NCI-H146 treated with DMSO at 0.1 percent for 48 hours (cell line): Measurements from ENCODE around the gene SPATA33.

Source experiments
- DNase-seq: peaks from one replicate; lab custom pipeline; 2025; ENCODE audit not compliant: unreplicated experiment; lab: John Stamatoyannopoulos, UW

SPATA33 gene

DNA sequence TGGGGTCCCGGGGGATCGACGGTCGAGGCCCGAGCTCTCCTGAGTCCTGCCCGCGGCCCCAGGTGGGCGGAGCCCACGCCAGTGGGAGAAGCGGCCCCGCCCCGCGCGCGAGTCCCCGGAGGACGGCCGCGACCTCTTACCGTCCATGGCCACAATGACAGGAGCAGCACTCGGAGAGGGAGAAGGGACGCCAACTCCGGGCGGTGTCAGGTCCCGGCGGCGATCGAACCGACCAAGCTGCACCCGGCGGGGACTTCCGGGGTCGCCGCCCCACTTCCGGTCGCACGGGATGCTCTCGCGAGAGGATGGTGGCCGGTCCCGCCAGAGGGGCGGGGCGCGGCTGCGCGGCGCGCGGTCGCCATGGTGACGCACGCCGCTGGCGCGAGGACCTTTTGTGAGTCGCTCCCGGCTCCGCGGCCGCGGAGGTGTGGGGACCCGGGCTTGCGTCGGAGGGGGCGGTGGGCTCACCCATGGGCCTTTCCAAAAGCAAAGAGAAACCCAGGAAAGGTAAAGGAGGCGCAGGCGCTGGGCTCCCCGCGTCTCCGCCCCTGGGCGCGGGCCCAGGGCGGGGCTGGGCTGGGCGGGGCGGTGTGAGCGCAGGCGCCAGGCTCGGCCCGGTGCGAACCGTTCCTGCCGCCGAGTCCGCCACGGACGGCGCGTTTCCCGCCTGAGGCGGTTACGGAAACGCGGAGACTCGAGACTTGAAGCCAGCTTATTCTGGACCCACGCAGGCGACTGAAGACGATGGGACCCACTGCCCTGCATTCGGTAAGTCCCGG lies at the start of gene SPATA33, which contains the start of gene CHMP1A:
SPATA33 (plus strand) TSS at position 395 of the 779 bp plus-strand sequence; CDS start at position 471, 76 bp downstream.
CHMP1A (minus strand) TSS at position 267 of the 779 bp plus-strand sequence; CDS start at position 147, 120 bp downstream.
- peak; percentile 24 for DNase-seq

GRCh38 chr16:89607937-89608740 lies 49.5 kb upstream of the SPATA33 start:
- no peak for DNase-seq

DNA sequence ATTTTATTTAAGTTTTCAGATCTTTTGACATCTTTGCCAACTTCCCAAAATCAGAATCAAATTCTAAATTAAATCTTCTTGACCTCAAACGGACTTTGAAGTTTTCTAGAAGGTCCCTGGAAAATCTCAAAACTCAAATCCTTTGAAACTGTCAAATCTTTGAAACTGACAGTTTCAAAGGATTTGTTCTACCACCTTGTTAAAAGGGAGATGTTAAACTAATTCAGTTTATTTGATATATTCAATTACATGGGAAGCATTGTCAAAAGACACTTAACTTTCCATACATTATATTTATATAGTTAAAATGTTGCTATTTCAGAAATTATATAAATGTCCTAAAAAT lies 47.6 kb upstream of the SPATA33 start:
- no peak for DNase-seq

DNA sequence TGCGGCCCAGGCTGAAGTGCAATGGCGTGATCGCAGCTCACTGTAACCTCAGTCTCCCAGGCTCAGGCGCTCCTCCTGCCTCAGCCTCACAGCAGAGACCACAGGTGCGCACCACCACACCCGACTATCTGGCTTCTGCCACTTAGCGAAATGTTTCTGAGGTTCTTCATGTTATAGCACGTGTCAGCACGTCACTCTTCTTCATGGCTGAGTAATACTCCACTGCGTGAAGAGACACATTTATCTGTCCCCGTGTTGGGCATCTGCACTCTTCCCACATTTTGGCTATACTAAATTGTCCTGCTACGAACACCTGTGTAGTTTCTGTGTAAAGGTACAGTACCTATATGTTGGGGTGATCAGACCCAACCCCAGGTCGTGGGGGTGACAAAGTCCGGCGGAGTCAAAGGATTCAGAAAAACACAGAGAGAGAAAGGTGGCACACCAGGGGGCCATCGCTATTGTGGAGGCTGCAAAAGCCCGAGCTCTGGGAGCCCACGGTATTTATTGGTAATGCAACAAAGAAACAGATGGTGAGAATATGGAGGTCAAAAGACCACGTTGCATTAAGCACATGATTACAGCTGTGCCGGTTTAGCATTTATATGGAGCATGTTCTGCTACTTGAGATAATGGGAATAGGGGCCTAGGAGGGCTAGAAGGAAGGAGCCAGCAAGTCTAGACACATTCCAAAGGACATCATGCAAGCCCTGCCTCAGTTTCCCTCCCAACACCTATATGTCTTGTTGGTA lies 45.0 kb upstream of the SPATA33 start:
- no peak for DNase-seq

- no peak for DNase-seq
Observed at GRCh38 chr16:89613231-89613953, 44.2 kb upstream of the SPATA33 start, which contains the start of gene DPEP1. Gene DPEP1 (plus strand): TSS chr16:89613642. CDS start chr16:89630411, 16,769 bp downstream.

GRCh38 chr16:89613954-89614459 lies 43.6 kb upstream of the SPATA33 start:
- no peak for DNase-seq

DNA sequence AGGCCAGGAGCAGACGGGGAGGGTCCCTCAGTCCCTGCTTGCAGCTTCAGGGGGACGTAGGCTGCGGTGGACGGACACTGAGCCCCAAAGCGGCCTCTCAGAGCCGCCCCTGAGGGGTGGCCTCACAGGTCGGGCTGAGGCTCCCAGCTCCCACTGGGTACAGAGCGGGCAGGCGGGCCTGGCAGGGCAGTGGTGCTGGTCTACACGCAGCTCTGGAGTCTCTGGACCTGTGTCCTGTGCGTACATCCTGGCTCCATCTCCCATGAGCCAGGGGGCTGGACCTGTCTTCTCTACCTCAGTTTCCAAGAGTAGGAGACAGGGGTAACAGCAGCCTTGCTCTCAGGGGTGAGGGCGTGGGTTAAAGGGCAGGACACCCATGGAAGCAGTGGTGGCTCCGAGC lies 42.5 kb upstream of the SPATA33 start:
- no peak for DNase-seq

GRCh38 chr16:89615596-89616090 lies 42.0 kb upstream of the SPATA33 start:
- no peak for DNase-seq

DNA sequence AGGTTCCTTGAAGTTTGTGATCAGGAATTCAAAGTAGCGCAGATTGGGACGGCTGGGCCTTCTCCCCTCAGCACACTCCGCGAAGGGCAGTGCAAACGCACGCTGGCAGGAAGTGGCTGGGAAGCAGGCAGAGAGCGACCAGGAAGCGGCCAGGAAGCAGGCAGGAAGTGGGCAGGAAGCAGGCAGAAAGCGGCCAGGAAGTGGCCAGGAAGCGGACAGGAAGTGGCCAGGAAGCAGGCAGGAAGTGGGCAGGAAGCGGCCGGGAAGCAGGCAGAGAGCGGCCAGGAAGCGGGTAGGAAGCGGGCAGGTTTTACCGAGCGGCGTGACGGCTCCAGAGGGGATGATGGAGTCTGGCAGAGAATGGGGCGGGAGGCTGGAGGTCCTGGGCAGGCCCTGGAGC lies 41.0 kb upstream of the SPATA33 start:
- no peak for DNase-seq

DNA sequence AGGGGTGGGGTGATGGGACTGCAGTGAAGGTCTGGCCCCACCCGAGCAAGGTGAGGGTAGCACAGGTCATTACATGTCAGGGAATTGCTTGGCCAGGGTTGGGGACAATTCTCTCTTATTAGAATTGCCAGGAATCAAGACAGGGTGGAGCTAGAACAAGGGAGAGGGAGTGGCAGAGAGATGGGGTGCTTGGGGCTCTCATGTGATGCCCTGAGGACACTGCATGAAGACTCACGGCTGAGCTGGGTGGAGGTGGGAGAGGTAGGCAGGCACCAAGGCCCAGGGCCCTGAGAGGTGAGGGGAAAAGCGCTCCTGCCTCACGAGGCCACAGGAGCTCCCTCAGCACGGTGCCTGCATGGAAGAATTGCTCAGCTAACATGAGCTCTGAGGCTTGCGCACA lies 40.6 kb upstream of the SPATA33 start:
- no peak for DNase-seq

DNA sequence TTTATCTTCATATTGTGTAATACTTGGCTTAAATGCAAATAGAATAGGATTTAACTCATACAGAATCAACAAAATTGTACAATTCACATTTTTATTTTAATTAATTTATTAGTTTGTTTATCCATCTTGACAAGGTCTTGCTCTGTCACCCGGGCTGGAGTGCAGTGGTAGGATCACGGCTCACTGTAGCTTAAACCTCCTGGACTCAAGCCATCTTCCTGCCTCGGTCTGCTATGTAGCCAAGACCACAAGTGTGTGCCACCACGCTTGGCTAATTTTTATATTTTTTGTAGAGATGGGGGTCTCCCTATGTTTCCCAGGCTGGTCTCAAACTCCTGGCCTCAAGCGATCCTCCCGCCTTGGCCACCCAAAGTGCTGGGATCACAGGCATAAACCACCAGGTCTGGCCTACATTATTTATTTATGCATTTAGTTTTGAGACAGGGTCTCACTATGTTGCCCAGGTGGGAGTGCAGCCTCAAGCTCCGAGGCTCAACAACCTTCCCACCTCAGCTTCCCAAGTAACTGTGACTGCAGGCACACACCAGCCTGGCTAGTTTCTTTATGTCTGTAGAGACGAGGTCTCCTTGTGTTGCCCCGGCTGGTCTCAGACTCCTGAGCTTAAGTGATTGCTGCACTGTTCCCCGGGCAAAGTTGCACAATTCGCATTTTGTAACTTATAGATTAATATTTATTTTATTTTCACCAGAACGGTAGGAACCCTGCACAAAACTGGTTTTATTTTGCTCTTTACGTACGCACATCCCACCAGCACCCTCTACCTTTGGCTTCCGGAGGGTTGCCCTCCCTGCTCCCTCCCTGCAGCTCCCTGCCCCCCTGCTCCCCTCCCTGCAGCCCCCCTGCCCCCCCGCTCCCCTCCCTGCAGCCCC lies 39.3 kb upstream of the SPATA33 start:
- no peak for DNase-seq

DNA sequence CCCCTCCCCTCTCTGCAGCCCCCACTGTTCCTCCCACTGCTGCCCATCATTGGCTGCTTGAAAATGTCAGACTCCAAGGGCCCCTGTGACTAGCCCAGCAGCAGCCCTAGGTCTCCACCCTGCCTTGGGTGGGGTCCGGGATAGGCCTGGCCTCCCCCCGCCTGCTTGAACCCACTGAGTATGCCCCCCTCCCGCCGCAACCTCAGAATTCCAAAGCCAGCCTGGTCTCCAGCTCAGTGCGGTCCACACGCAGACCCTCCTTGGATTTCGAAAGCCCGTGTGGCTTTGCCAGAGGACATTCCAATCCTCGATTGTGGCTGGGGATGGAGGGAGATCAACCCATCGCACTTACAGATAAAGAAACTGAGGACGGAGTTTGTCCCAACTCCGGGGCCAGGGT lies 37.8 kb upstream of the SPATA33 start:
- DNase-seq, result no peak

- DNase-seq, result no peak
Observed at GRCh38 chr16:89620406-89620841, 37.2 kb upstream of the SPATA33 start.

GRCh38 chr16:89621136-89621697 lies 36.4 kb upstream of the SPATA33 start:
- DNase-seq, result no peak

- DNase-seq, result no peak
Observed at GRCh38 chr16:89621698-89622409, 35.8 kb upstream of the SPATA33 start.

GRCh38 chr16:89623511-89624261 lies 34.0 kb upstream of the SPATA33 start:
- no peak for DNase-seq
